ENCODE measurements around the gene BTBD9. TPM values are rescaled to one million over a fixed set of nuclear protein-coding genes. Genes with fewer than 3 reads are reported as not detected.

Gene BTBD9
- total and polyA plus RNA-seq, 2 donors (not counting 3 experiments of a cell fraction or from before 2014, with no cell fraction given) = 4.9 to 15.0 TPM

DNA sequence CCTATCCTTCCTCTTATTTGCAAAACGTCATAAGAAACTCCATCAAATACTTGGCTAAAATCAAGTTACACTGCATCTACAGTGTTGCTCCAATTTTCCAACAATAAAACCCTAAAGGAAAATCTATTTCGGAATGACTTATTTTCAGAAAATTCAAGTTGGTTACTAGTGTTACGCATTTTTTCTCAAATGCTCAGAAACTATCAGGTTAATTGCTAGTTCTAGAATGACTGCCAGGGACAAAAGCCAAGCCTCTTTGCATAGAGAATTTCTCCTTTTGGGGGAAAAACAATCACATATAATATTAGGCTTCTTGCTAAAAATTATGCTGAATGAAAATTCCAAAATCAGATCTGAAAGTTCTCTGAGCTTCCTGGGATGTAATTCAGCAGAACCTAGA, 210.2 kb downstream of the BTBD9 start:
- Histone ChIP-seq H2AFZ (ENCODE audit: low read depth, low read length) (no peak overlapping the region), H3K79me2 (ENCODE audit: control insufficient read depth, insufficient read depth, low read length) (no peaks in the 10 kb centered on the region), H4K20me1 (replicated peaks; ENCODE audit: control insufficient read depth, extremely low read depth, insufficient read depth, low read length) (no peaks in the 10 kb centered on the region), H3K9me3 (replicated peaks; ENCODE audit: control insufficient read depth, insufficient read depth, low read length) (no peaks in the 10 kb centered on the region), H3K4me1 (ENCODE audit: control insufficient read depth, extremely low read depth, insufficient read depth, low read length) (no peaks in the 10 kb centered on the region), H3K36me3 (ENCODE audit: control insufficient read depth in 2 of 2, extremely low read depth in 1 of 2, insufficient read depth in 2 of 2, low read length in 2 of 2) (no peaks in the 10 kb centered on the region), H3K4me3 (replicated peaks in 1 of 3; ENCODE audit: insufficient read depth in 1 of 3, low read depth in 1 of 3, low read length in 3 of 3) (no peak overlapping the region), H3K9me1 (replicated peaks; ENCODE audit: control insufficient read depth, extremely low read depth, insufficient read depth, low read length) (no peaks in the 10 kb centered on the region), H3K27me3 (ENCODE audit: control insufficient read depth in 2 of 2, insufficient read depth in 2 of 2, low read length in 2 of 2) (no peaks in the 10 kb centered on the region), H3K9ac (replicated peaks; ENCODE audit: extremely low read depth, insufficient read depth, low read length) (no peak overlapping the region), H3K27ac (ENCODE audit: insufficient read depth, low read depth, low read length) (no peak overlapping the region), H3K4me2 (ENCODE audit: insufficient read depth, low read length) (no peak overlapping the region)
- dilution Hi-C loops (cut with MboI; ENCODE audit: extremely low pct_ligation_motif_present, low sequenced_read_pairs) = no loop called here
- POLR2A ChIA-PET = no interaction called here
- TF ChIP-seq FOS (IDR thresholded peaks at IDR 0.05; ENCODE audit: borderline replicate concordance, insufficient read depth, low read length) (no peak), EZH2 (IDR thresholded peaks at IDR 0.05; ENCODE audit: borderline replicate concordance, low read depth, low read length, severe bottlenecking) (no peak), POLR2AphosphoS5 (IDR thresholded peaks at IDR 0.05; ENCODE audit: insufficient read depth, low read depth, low read length) (no peak), GATA2 (IDR thresholded peaks at IDR 0.05; ENCODE audit: insufficient read depth, insufficient read length, low read depth, low read length) (no peak), POLR2A (IDR thresholded peaks at IDR 0.05; ENCODE audit: low read depth, low read length) (no peak), JUN (IDR thresholded peaks at IDR 0.05; ENCODE audit: borderline replicate concordance, insufficient read depth, insufficient read length, low read depth) (no peak), MYC (IDR thresholded peaks at IDR 0.05; ENCODE audit: low read depth, low read length) (no peak), MAX (IDR thresholded peaks at IDR 0.05; ENCODE audit: insufficient read depth, insufficient read length) (no peak)
- TF ChIP-seq, protein P1, sequence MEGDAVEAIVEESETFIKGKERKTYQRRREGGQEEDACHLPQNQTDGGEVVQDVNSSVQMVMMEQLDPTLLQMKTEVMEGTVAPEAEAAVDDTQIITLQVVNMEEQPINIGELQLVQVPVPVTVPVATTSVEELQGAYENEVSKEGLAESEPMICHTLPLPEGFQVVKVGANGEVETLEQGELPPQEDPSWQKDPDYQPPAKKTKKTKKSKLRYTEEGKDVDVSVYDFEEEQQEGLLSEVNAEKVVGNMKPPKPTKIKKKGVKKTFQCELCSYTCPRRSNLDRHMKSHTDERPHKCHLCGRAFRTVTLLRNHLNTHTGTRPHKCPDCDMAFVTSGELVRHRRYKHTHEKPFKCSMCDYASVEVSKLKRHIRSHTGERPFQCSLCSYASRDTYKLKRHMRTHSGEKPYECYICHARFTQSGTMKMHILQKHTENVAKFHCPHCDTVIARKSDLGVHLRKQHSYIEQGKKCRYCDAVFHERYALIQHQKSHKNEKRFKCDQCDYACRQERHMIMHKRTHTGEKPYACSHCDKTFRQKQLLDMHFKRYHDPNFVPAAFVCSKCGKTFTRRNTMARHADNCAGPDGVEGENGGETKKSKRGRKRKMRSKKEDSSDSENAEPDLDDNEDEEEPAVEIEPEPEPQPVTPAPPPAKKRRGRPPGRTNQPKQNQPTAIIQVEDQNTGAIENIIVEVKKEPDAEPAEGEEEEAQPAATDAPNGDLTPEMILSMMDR (IDR thresholded peaks at IDR 0.05; ENCODE audit: extremely low read depth in 1 of 2, insufficient read depth in 1 of 2, low read depth in 1 of 2, low read length in 2 of 2) = no peak
- intact Hi-C loops (cut with micrococcal nuclease) = no loop called here
- no TSS peak for BruUV-seq (replicated peaks)
- CTCF ChIA-PET = no interaction called here
- no peak for DNase-seq (ENCODE audit: low read depth, low spot score)
- FAIRE-seq = no peak

Data from endothelial cell of umbilical vein (primary cell).